PC-3 (cell line): ENCODE measurements around the gene SESTD1.

Experiments
- EZH2 ChIP-seq: fragments of 300-600 bp; sonication (generic); IDR thresholded peaks from one replicate; pipeline ENCODE4 v1.6.1; 2017; ENCODE audit warnings: antibody characterized with exemption, mild to moderate bottlenecking, low read length; ENCODE audit not compliant: unreplicated experiment
- EZH2phosphoT487 ChIP-seq: fragments of 300-600 bp; sonication (generic); IDR thresholded peaks from 2 replicates; pipeline ENCODE4 v1.6.1; 2018; ENCODE audit warnings: mild to moderate bottlenecking, antibody characterized with exemption, low read length, borderline replicate concordance
- TF ChIP-seq, protein P1 (sequence below): fragments of 300-600 bp; sonication (generic); conservative IDR thresholded peaks from 2 replicates; pipeline ENCODE4 v1.5.1; 2017; ENCODE audit warnings: antibody characterized with exemption, low read depth, mild to moderate bottlenecking, low read length

DNA sequence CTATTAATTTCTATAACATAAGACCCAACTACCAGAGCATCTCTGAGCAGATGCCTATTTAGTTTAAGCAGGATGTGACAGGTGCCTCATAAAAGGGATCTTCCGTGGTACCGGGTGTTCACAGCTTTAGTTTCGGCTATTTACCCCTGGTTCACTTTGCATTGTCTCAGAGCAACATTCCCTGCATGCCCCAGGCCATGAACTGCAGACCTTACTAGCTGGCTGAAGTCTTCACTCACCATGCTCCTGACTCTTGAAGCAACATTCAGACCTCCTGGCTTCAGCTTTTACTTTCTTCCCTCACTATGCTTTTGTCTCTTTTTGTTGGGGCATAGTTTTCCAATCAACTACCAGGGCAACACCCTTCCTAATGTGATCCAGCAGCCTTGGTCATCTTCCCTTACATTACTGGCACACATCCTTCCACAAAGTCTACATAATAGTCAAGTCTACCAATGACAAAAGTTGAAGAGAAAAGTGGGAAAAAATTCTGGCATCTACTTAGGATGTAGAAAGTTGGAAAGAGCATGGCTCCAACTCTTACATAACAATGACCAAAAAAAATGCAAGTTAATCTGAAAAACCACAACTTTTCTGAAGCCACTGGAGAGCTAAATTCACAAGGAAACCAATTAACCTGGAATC is 99.2 kb downstream of the SESTD1 start:
- TF ChIP-seq, protein P1, sequence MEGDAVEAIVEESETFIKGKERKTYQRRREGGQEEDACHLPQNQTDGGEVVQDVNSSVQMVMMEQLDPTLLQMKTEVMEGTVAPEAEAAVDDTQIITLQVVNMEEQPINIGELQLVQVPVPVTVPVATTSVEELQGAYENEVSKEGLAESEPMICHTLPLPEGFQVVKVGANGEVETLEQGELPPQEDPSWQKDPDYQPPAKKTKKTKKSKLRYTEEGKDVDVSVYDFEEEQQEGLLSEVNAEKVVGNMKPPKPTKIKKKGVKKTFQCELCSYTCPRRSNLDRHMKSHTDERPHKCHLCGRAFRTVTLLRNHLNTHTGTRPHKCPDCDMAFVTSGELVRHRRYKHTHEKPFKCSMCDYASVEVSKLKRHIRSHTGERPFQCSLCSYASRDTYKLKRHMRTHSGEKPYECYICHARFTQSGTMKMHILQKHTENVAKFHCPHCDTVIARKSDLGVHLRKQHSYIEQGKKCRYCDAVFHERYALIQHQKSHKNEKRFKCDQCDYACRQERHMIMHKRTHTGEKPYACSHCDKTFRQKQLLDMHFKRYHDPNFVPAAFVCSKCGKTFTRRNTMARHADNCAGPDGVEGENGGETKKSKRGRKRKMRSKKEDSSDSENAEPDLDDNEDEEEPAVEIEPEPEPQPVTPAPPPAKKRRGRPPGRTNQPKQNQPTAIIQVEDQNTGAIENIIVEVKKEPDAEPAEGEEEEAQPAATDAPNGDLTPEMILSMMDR, result no peak
- TF ChIP-seq EZH2phosphoT487, result no peak
- TF ChIP-seq EZH2, result no peak
